Measurements from ENCODE around the gene LRRC26. TPM values are rescaled to one million over a fixed set of nuclear protein-coding genes. Genes with fewer than 3 reads are reported as not detected.

Gene LRRC26
- total RNA-seq, 4 donors from 2014 or later = not detected

DNA sequence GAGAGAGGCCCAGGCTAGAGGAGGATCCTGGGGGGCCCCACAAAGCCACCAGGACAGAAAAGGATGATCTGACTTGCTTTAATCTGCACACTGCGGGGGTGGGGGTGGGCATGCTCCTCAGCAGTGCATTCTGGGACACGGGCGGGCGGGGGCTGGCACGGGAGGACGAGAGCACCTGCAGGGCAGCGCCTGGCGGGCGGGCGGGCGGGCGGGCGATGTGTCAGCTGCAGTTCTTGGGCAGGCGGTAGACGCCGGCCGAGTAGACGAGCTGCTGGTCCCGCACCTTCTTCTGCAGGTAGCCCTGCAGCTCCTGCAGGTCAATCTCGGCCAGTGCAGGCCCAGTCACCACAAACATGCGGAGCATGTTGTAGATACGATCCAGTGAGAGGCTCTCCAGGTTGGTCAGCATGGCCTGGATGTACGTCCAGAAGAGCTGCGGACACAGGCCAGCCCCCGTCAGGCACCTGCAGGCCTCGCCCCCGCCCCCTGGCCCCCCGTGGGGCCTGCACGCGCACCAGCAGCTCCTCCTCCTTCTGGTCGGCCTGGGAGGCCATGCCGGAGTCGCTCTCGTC, 5.0 kb upstream of the LRRC26 start:
- H3K36me3 ChIP-seq = peaks cover 5 to 12% of the 10 kb centered on the region in 2 donors
- 10% methylated on average over 9 of the region's 34 CpGs; no CpG with 5 or more reads in 1 of the 2 donors for WGBS, 2 donors
- intact Hi-C loops (cut with DNase I) = no loop called here
- H3K9me3 ChIP-seq = no peaks in the 10 kb centered on the region
- H3K4me1 ChIP-seq = peaks cover 0 to 1% of the 10 kb centered on the region in 2 donors
- TF ChIP-seq, protein P1, sequence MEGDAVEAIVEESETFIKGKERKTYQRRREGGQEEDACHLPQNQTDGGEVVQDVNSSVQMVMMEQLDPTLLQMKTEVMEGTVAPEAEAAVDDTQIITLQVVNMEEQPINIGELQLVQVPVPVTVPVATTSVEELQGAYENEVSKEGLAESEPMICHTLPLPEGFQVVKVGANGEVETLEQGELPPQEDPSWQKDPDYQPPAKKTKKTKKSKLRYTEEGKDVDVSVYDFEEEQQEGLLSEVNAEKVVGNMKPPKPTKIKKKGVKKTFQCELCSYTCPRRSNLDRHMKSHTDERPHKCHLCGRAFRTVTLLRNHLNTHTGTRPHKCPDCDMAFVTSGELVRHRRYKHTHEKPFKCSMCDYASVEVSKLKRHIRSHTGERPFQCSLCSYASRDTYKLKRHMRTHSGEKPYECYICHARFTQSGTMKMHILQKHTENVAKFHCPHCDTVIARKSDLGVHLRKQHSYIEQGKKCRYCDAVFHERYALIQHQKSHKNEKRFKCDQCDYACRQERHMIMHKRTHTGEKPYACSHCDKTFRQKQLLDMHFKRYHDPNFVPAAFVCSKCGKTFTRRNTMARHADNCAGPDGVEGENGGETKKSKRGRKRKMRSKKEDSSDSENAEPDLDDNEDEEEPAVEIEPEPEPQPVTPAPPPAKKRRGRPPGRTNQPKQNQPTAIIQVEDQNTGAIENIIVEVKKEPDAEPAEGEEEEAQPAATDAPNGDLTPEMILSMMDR (IDR thresholded peaks at IDR 0.05) = no peak
- TF ChIP-seq POLR2A (IDR thresholded peaks at IDR 0.05) = no peak
- no peaks in the 10 kb centered on the region for H3K27me3 ChIP-seq
- no peak for DNase-seq
- H3K27ac ChIP-seq = no peak overlapping the region
- H3K4me3 ChIP-seq (replicated peaks in 1 of 3) = no peak overlapping the region

DNA sequence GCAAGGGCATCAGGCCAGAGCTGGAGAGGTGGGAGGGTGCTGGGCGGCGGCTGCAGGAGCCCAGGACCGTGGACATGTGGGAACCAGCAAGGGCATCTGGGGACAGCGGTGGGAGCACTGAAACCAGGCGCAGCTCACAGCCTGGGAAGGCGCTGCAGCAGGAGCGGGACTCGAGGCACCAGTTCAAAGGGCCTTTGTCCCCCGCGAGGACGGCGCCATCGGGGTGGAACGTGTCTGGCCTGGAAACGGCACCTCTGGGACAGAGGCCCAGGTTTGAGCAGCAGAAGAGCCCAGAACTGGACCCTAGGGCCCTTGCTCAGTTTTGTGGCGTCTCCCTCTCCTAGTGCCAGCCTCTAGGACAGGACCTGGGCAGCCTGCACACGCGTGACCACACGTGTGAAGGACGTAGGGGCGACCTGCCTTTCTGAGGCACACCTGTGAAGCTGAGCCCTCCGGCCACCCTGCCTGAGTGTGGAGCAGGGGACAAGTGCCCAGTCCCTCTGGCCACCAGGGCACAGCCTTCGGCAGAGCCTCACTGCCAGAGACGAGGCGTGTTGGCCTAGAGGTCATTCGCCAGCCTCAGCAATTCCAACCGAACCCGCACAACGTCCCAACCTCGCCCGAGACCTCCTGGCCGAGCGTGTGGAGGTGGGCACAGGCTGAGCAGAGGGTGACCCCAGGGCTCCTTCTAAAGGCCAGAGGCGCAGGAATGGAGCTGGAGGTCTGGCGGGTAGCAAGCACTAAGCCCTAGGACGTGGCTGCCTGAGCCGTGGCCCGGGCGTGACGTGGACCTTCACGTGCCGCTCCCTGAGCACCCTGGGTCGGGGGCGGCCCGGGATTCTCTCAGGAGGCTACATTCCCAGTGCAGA, 4.2 kb upstream of the LRRC26 start:
- H3K9me3 ChIP-seq = no peaks in the 10 kb centered on the region
- intact Hi-C loops (cut with DNase I) = no loop called here
- no peaks in the 10 kb centered on the region for H3K27me3 ChIP-seq
- no peak overlapping the region for H3K4me3 ChIP-seq (replicated peaks in 1 of 3)
- H3K27ac ChIP-seq = no peak overlapping the region
- peaks cover 0 to 9% of the 10 kb centered on the region in 2 donors for H3K4me1 ChIP-seq
- TF ChIP-seq, protein P1 (IDR thresholded peaks at IDR 0.05) = no peak
- TF ChIP-seq POLR2A (IDR thresholded peaks at IDR 0.05) = no peak
- no peak for DNase-seq
- 79 to 84% methylated on average over 20 to 44 of the region's 45 CpGs for WGBS, 2 donors
- H3K36me3 ChIP-seq = peaks cover 0 to 7% of the 10 kb centered on the region in 2 donors

DNA sequence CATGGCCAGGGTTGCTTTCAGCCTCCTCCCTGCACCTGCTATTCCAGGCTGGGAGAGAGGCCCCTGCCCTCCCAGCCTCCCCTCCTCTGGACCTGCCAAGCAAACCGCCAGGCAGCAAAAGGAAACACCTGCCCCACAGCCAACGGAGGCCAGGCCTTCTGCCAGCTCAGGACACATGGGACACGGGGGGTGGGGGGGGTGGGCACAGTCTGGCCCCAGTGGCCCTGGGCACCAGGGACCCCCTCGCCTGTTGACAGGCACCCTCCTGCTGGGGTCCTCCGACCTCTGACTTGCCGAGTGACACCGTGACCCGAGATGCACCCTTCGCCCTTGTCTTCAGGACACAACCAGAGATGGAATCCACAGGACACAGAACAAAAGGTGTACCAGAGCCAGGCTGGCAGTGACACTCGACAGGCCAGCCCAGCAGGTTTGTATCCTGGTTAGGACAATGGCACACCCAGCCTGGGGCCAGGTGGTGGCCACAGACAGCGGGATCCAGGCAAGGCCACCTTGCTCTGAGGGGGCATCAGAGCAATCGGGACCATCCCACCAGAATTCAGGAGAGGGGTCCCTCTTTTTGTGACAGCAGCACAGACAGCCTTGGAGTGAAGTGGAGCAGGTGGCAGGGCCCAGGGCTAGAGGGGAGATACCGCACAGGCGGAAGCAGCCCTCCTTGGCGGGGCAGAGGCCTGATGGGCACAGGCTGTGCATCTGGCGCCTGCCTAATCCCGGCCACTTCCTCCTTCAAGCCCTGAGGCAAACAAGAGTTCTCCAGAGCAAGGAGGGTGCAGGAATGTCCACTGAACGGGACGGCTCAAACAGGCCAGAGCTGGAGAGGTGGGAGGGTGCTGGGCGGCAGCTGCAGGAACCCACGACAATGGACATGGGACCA, 3.3 kb upstream of the LRRC26 start:
- Histone ChIP-seq H3K4me1 (peaks cover 4 to 18% of the 10 kb centered on the region in 2 donors), H3K9me3 (no peaks in the 10 kb centered on the region), H3K27me3 (no peaks in the 10 kb centered on the region), H3K27ac (no peak overlapping the region), H3K36me3 (peaks cover 0 to 4% of the 10 kb centered on the region in 2 donors), H3K4me3 (replicated peaks in 1 of 3) (no peak overlapping the region)
- no peak for DNase-seq
- TF ChIP-seq POLR2A (IDR thresholded peaks at IDR 0.05) = no peak
- TF ChIP-seq, protein P1 (IDR thresholded peaks at IDR 0.05) = no peak
- WGBS, 2 donors = 60 to 76% methylated on average over 7 to 12 of the region's 21 CpGs
- intact Hi-C loops (cut with DNase I) = no loop called here

DNA sequence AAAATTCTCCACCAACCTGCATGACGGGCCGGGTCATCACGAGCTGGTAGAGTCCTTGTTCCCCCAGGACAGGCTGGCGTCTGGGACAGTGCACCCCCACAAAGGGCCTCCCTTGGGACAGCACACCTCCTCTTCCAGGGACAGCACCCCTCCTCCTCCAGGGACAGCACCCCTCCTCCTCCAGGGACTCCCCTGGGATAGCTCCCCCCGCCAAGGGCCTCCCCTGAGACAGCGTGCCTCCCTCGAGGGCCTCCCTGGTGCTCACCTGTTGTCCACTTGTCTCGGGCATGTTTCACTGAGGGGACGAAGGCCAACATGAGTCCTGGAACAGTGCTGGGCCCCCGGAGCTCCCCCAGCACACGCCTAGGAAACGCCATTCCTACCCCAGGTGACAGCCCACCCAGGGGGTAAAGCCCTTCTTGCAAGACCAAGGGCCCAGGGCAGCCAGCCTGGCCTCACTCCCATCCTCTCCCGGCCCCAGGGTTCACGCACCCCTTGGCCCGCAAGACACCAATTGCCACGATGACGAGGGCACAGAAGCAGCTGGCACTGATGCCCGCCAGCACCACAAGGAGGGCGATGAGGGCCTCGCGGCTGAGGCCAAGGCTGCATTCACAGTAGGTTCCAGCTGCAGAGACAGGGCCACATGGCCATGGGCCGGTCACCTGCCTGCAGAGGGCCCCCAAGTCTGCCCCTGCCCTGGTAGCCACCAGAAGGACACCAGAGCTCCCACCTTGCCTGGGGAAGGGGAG, 1.5 kb upstream of the LRRC26 start:
- Histone ChIP-seq H3K4me1 (peaks cover 7 to 26% of the 10 kb centered on the region in 2 donors), H3K27ac (no peak overlapping the region), H3K36me3 (no peaks in the 10 kb centered on the region), H3K9me3 (no peaks in the 10 kb centered on the region), H3K27me3 (peaks cover 13% of the 10 kb centered on the region), H3K4me3 (replicated peaks in 1 of 3) (no peak overlapping the region)
- 78 to 81% methylated on average over 8 to 12 of the region's 22 CpGs for WGBS, 2 donors
- no peak for DNase-seq
- TF ChIP-seq, protein P1 (IDR thresholded peaks at IDR 0.05) = no peak
- no peak for TF ChIP-seq POLR2A (IDR thresholded peaks at IDR 0.05)
- intact Hi-C loops (cut with DNase I) = no loop called here
